K562 (cell line): ENCODE measurements around the gene GPNMB. TPM values are rescaled to one million over a fixed set of nuclear protein-coding genes. Genes with fewer than 3 reads are reported as not detected.

Experiments used
- ATAC-seq: fragments of 200-7000 bp; cut with Tn5 transposase; 3 replicates; pipeline ENCODE4 v1.9.1; 2020; ENCODE audit warnings: moderate library complexity
- BruUV-seq: library from RNA; stranded (reverse); fragments of 400-500 nt; replicated peaks from 2 replicates; lab custom pipeline; 2021; lab: Mats Ljungman, UMichigan
- CTCF ChIA-PET: fragments of 300-600 bp; formaldehyde crosslinking; extraction: SDS; loops from one replicate; lab custom pipeline; 2021; ENCODE audit warnings: low intra/inter-chr PET ratio; lab: Yijun Ruan, JAX
- POLR2A ChIA-PET: fragments of 300-600, 350-650 bp; sonication (Branson Sonifier 250); formaldehyde crosslinking; extraction: SDS; loops from one replicate; lab custom pipeline; 2021; ENCODE audit warnings: antibody characterized with exemption, inconsistent platforms; lab: Yijun Ruan, JAX
- DNase-seq, 4 experiments: peaks; one replicate each; pipeline versions ENCODE4 v3.0.0 to v3.0.0-alpha.2; 2011 to 2018; ENCODE audit warnings: low spot score in 3 of 4, mixed read lengths in 3 of 4; ENCODE audit errors: extremely low read depth in 1 of 4
- FAIRE-seq: peaks from 2 replicates; lab custom pipeline; 2011; peaks lifted over from hg19 to GRCh38; lab: Jason Lieb, UNC
- H2AFZ ChIP-seq: 2 replicates; pipeline ENCODE4 v1.6.0; 2011; ENCODE audit warnings: low read depth, low read length, control low read depth, inconsistent platforms
- H3K27ac ChIP-seq: fragments of 200-600 bp; 3 replicates; pipeline ENCODE4 v1.8.0; 2011; ENCODE audit warnings: low read depth, mild to moderate bottlenecking, control low read depth, inconsistent platforms, low read length, moderate library complexity, mixed read lengths; ENCODE audit errors: extremely low read depth
- H3K27me3 ChIP-seq, 2 experiments: fragments of 300-600 bp in 1 of 2; 2 replicates in 1 of 2; 3 replicates in 1 of 2; pipeline versions ENCODE4 v1.6.0 to v1.8.0; 2011; ENCODE audit warnings: inconsistent platforms in 2 of 2, low read length in 2 of 2, mild to moderate bottlenecking in 1 of 2, mixed read lengths in 1 of 2, moderate library complexity in 1 of 2; ENCODE audit not compliant: control insufficient read depth in 2 of 2, insufficient read depth in 2 of 2
- H3K36me3 ChIP-seq: fragments of 300-600 bp; 3 replicates; pipeline ENCODE4 v1.8.0; 2011; ENCODE audit warnings: mild to moderate bottlenecking, low read length, inconsistent platforms; ENCODE audit not compliant: control insufficient read depth, insufficient read depth
- H3K4me1 ChIP-seq, 2 experiments: fragments of 200-600 bp in 1 of 2; replicated peaks in 1 of 2; 2 replicates in 1 of 2; 3 replicates in 1 of 2; pipeline versions ENCODE4 v1.5.1 to v1.8.0; 2011; ENCODE audit warnings: inconsistent platforms in 2 of 2, low read length in 2 of 2, mild to moderate bottlenecking in 1 of 2, mixed read lengths in 1 of 2, moderate library complexity in 1 of 2; ENCODE audit not compliant: control insufficient read depth in 2 of 2, insufficient read depth in 2 of 2
- H3K4me2 ChIP-seq: 2 replicates; pipeline ENCODE4 v1.6.1; 2011; ENCODE audit warnings: low read length, control low read depth, inconsistent platforms, mixed read lengths; ENCODE audit not compliant: insufficient read depth
- H3K4me3 ChIP-seq: fragments of 200-600 bp; sonication (generic), shearing (Covaris generic); 2 replicates; pipeline ENCODE4 v1.5.1; 2016; ENCODE audit warnings: control low read depth, inconsistent platforms
- H3K79me2 ChIP-seq: fragments of 200-600 bp; 3 replicates; pipeline ENCODE4 v1.8.0; 2011; ENCODE audit warnings: low read length, inconsistent platforms; ENCODE audit not compliant: control insufficient read depth, insufficient read depth
- H3K9ac ChIP-seq, 2 experiments: 2 replicates each; pipeline versions ENCODE4 v1.6.0 to v1.6.1; 2011; ENCODE audit warnings: low read depth in 2 of 2, low read length in 2 of 2, control low read depth in 1 of 2, inconsistent platforms in 1 of 2, mild to moderate bottlenecking in 1 of 2, mixed read lengths in 1 of 2; ENCODE audit not compliant: insufficient read depth in 1 of 2
- H3K9me1 ChIP-seq: one replicate; pipeline ENCODE4 v1.6.0; 2011; ENCODE audit warnings: inconsistent platforms, mild to moderate bottlenecking, low read length, moderate library complexity; ENCODE audit not compliant: control insufficient read depth, insufficient read depth
- H3K9me3 ChIP-seq: replicated peaks from 2 replicates; pipeline ENCODE4 v1.5.1; 2011; ENCODE audit warnings: low read depth, low read length, inconsistent platforms; ENCODE audit not compliant: control insufficient read depth, insufficient read depth
- H4K20me1 ChIP-seq: replicated peaks from 2 replicates; pipeline ENCODE4 v1.6.1; 2011; ENCODE audit warnings: low read length, inconsistent platforms, mixed read lengths; ENCODE audit not compliant: control insufficient read depth, insufficient read depth
- CEBPB ChIP-seq: fragments of 450-650 bp; IDR thresholded peaks from 2 replicates; pipeline ENCODE4 v1.6.1; 2016; ENCODE audit warnings: missing genetic modification characterization, missing compliant biosample characterization
- FOS ChIP-seq: IDR thresholded peaks from 3 replicates; pipeline ENCODE4 v1.6.1; 2011; ENCODE audit not compliant: insufficient read length; ENCODE audit errors: extremely low read depth
- GTF2A2 ChIP-seq: IDR thresholded peaks from 2 replicates; pipeline ENCODE4 v1.6.1; 2016; ENCODE audit warnings: mild to moderate bottlenecking, missing genetic modification characterization, missing compliant biosample characterization
- HDAC2 ChIP-seq: fragments of 450-650 bp; IDR thresholded peaks from 2 replicates; pipeline ENCODE4 v1.6.1; 2016; ENCODE audit warnings: mild to moderate bottlenecking
- KAT7 ChIP-seq: sonication (generic); formaldehyde crosslinking; IDR thresholded peaks from 2 replicates; pipeline ENCODE4 v1.8.0; 2022; ENCODE audit warnings: missing genetic modification reagents, mild to moderate bottlenecking, borderline replicate concordance
- KLF10 ChIP-seq: fragments of 250-450 bp; sonication (Bioruptor Pico); IDR thresholded peaks from 2 replicates; pipeline ENCODE4 v1.6.1; 2021; ENCODE audit warnings: matching md5 sums
- RBM22 ChIP-seq: fragments of 200-400 bp; formaldehyde crosslinking; IDR thresholded peaks from 2 replicates; pipeline ENCODE4 v1.6.1; 2018; ENCODE audit warnings: low read length, low read depth; ENCODE audit not compliant: poor library complexity, severe bottlenecking
- SIN3A ChIP-seq, 2 experiments: fragments of 150-350 bp in 1 of 2; IDR thresholded peaks; 2 replicates each; pipeline ENCODE4 v1.6.1; 2011 to 2016; ENCODE audit warnings: borderline replicate concordance in 2 of 2, low read depth in 2 of 2, low read length in 2 of 2, mild to moderate bottlenecking in 2 of 2, moderate library complexity in 2 of 2; ENCODE audit not compliant: control insufficient read depth in 1 of 2
- SOX6 ChIP-seq: fragments of 450-650 bp; IDR thresholded peaks from 2 replicates; pipeline ENCODE4 v1.6.1; 2014; ENCODE audit warnings: mild to moderate bottlenecking
- STAT6 ChIP-seq: sonication (generic); formaldehyde crosslinking; IDR thresholded peaks from 2 replicates; pipeline ENCODE4 v1.8.1; 2023; ENCODE audit warnings: mild to moderate bottlenecking, missing genetic modification reagents
- THRA ChIP-seq: fragments of 450-650 bp; IDR thresholded peaks from 2 replicates; pipeline ENCODE4 v1.6.1; 2017; ENCODE audit warnings: mild to moderate bottlenecking, moderate library complexity
- ZNF263 ChIP-seq: sonication (generic); formaldehyde crosslinking; IDR thresholded peaks from 2 replicates; pipeline ENCODE4 v1.8.0; 2022; ENCODE audit warnings: mild to moderate bottlenecking, missing genetic modification reagents, borderline replicate concordance
- ZNF583 ChIP-seq: fragments of 250-450 bp; sonication (Bioruptor Pico); IDR thresholded peaks from 2 replicates; pipeline ENCODE4 v1.4.0; 2020
- ZSCAN32 ChIP-seq: fragments of 450-650 bp; formaldehyde crosslinking; IDR thresholded peaks from 2 replicates; pipeline ENCODE4 v1.4.0; 2020; ENCODE audit warnings: mild to moderate bottlenecking, moderate library complexity
- WGBS: fragments of 100-300 bp; shearing (Covaris generic); methylation state at CpG from one replicate; pipeline ENCODE4 v1.1.6; 2016; ENCODE audit warnings: low coverage, mixed read lengths; ENCODE audit not compliant: insufficient coverage; ENCODE audit errors: missing lambda C conversion rate; 5-methylcytosine and 5-hydroxymethylcytosine counted together
- in situ Hi-C: fragments of 300-500 bp; cut with MboI; formaldehyde crosslinking; loops from 4 replicates; pipeline ENCODE4 v1.15.0; 2018; ENCODE audit warnings: inconsistent platforms, mixed read lengths
- intact Hi-C: fragments of 100-400 bp; cut with micrococcal nuclease; formaldehyde crosslinking; loops from 2 replicates; pipeline ENCODE4 v1.14.2; 2022
- polyA plus RNA-seq, 8 experiments: library from polyadenylated mRNA; depleted of rRNA in 4 of 8; stranded (reverse) in 5 of 8; unstranded in 3 of 8; fragments of >200 nt; fragmentation: Nextera tagmentation in 2 of 8; fragmentation: Illumina TruSeq in 1 of 8; extraction: Ambion mirVana in 2 of 8; extraction: Trizol in 1 of 8; gene quantifications; 2 replicates each; pipeline versions ENCODE4 v1.2.1 to v1.2.3, GENCODE V29; 2011 to 2014; ENCODE audit warnings: inconsistent platforms in 1 of 8, missing spikeins in 1 of 8
- total RNA-seq, 7 experiments: library from RNA; depleted of rRNA in 6 of 7; stranded (reverse); fragments of >200 nt in 6 of 7; fragmentation: Illumina TruSeq in 2 of 7; extraction: Trizol in 2 of 7; gene quantifications; 2 replicates each; pipeline versions ENCODE4 v1.2.1 to v1.2.3, GENCODE V29; 2011 to 2021; ENCODE audit warnings: low replicate concordance in 1 of 7
- TF ChIP-seq, protein P1 (sequence below): fragments of 450-650 bp; formaldehyde crosslinking; conservative IDR thresholded peaks from 2 replicates; pipeline ENCODE4 v1.4.0; 2022; ENCODE audit warnings: mild to moderate bottlenecking, missing genetic modification characterization

The GPNMB gene
- total and polyA plus RNA-seq, 9 of the 15 experiments (the other 6 are each of a cell fraction or from before 2014, with no cell fraction given) = 0.15 to 0.72 (median 0.33) TPM

- no peak for TF ChIP-seq STAT6 (CRISPR knock-in tag)
Measured at GRCh38 chr7:23290993-23291392, 44.4 kb downstream of the GPNMB start (continued).

- H3K27me3 ChIP-seq = no peaks in the 10 kb centered on the region
- no peak overlapping the region for H3K27ac ChIP-seq
- intact Hi-C loops = no loop called here
- H3K4me1 ChIP-seq = no peaks in the 10 kb centered on the region
- no peak overlapping the region for H3K4me2 ChIP-seq
- H2AFZ ChIP-seq = no peak overlapping the region
- ChIA-PET CTCF (no interaction called here), POLR2A (interaction anchor here (0.6 to 1.3 kb wide), 2 partner anchors 13 to 289 kb away, joined by 3 to 5 read pairs; no protein-coding TSS in a partner anchor)
- H3K4me3 ChIP-seq = no peak overlapping the region
- 31% methylated on average over 3 of the region's 3 CpGs for WGBS
- DNase-seq (no peak), FAIRE-seq (no peak), ATAC-seq (no peak)
- no peaks in the 10 kb centered on the region for H3K9me1 ChIP-seq
- H4K20me1 ChIP-seq = no peaks in the 10 kb centered on the region
- in situ Hi-C loops = no loop called here
- no peaks in the 10 kb centered on the region for H3K79me2 ChIP-seq
- no TSS peak for BruUV-seq
- H3K9ac ChIP-seq = no peak overlapping the region; a peak in 1 of 4 replicates
- no peaks in the 10 kb centered on the region for H3K9me3 ChIP-seq
- TF ChIP-seq CEBPB (tag) (no peak), THRA (no peak), ZNF263 (CRISPR knock-in tag) (no peak), RBM22 (no peak), ZSCAN32 (CRISPR knock-in tag) (no peak), FOS (no peak), KLF10 (CRISPR knock-in tag) (no peak), SOX6 (no peak), SIN3A (IDR thresholded peaks at IDR 0.05; ENCODE audit: borderline replicate concordance in 2 of 2, control insufficient read depth in 1 of 2, low read depth in 2 of 2, low read length in 2 of 2) (no peak), KAT7 (CRISPR knock-in tag) (no peak), HDAC2 (no peak), ZNF583 (no peak), GTF2A2 (no peak)
- TF ChIP-seq, protein P1, sequence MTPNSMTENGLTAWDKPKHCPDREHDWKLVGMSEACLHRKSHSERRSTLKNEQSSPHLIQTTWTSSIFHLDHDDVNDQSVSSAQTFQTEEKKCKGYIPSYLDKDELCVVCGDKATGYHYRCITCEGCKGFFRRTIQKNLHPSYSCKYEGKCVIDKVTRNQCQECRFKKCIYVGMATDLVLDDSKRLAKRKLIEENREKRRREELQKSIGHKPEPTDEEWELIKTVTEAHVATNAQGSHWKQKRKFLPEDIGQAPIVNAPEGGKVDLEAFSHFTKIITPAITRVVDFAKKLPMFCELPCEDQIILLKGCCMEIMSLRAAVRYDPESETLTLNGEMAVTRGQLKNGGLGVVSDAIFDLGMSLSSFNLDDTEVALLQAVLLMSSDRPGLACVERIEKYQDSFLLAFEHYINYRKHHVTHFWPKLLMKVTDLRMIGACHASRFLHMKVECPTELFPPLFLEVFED = no peak
- H3K36me3 ChIP-seq = no peaks in the 10 kb centered on the region
Measured at GRCh38 chr7:23291957-23292560, 45.5 kb downstream of the GPNMB start.
